Epithelial cell of proximal tubule (primary cell): ENCODE data around the gene ERMN. TPM values are rescaled to one million over a fixed set of nuclear protein-coding genes. Genes with fewer than 3 reads are reported as not detected.
"Not testable (repeated sequence)": the region's sequence is repeated elsewhere in the genome, so short reads cannot be mapped to it uniquely, and the experiment has no call there.

Experiments used
- DNase-seq: peaks from one replicate; pipeline ENCODE4 v3.0.0-alpha.2; 2011; ENCODE audit warnings: low read depth
- H3K4me3 ChIP-seq: 2 replicates; pipeline ENCODE4 v1.5.1; 2011; ENCODE audit warnings: low read depth, mild to moderate bottlenecking, low read length
- total RNA-seq: library from RNA; depleted of rRNA; stranded (reverse); fragments of >200 nt; gene quantifications from 2 replicates; pipeline ENCODE4 v1.2.3, GENCODE V29; 2015
- TF ChIP-seq, protein P1 (sequence below): conservative IDR thresholded peaks from 2 replicates; pipeline ENCODE4 v1.5.1; 2012; ENCODE audit warnings: low read depth, mild to moderate bottlenecking, low read length

ERMN gene
- total RNA-seq, 1 donor from 2014 or later: not detected

DNA sequence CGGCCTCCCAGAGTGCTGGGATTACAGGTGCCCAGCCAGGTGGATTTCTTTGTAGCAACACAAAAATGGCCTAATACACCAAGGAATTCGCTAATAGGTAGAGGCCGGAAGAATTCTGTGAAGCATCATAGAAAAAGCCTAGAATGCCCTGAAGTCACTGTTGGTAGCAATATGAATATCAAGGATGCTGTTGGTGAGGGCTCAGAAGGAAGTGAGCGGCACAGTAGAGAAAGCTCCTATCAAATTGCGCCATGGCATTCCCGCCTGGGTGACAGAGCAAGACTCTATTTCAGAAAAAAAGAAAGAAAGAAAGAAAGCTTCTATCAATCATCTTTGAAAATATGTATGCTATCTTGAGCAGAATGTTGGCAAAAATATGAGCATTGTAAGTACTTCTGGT, 44.3 kb downstream of the ERMN start:
- TF ChIP-seq, protein P1, sequence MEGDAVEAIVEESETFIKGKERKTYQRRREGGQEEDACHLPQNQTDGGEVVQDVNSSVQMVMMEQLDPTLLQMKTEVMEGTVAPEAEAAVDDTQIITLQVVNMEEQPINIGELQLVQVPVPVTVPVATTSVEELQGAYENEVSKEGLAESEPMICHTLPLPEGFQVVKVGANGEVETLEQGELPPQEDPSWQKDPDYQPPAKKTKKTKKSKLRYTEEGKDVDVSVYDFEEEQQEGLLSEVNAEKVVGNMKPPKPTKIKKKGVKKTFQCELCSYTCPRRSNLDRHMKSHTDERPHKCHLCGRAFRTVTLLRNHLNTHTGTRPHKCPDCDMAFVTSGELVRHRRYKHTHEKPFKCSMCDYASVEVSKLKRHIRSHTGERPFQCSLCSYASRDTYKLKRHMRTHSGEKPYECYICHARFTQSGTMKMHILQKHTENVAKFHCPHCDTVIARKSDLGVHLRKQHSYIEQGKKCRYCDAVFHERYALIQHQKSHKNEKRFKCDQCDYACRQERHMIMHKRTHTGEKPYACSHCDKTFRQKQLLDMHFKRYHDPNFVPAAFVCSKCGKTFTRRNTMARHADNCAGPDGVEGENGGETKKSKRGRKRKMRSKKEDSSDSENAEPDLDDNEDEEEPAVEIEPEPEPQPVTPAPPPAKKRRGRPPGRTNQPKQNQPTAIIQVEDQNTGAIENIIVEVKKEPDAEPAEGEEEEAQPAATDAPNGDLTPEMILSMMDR: no peak
- no peak for DNase-seq
- no peak overlapping the region for H3K4me3 ChIP-seq

DNA sequence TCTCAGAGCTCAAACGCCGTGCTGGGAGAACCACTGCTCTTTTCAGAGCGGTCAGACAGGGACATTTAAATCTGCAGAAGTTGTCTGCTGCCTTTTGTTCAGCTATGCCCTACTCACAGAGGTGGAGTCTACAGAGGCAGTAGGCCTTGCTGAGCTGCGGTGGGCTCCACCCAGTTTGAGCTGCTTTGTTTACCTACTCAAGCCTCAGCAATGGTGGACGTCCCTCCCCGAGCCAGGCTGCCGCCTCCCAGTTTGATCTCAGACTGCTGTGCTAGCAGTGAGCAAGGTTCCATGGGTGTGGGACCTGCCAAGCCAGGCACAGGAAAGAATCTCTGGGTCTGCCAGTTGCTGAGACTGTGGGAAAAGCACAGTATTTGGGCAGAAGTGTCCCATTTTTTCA, 46.3 kb downstream of the ERMN start:
- not testable (repeated sequence) for DNase-seq, H3K4me3 ChIP-seq

- no peak overlapping the region for H3K4me3 ChIP-seq
- TF ChIP-seq, protein P1: no peak
- DNase-seq: no peak
Observed at GRCh38 chr2:157271590-157272203, 53.9 kb downstream of the ERMN start.

- no peak overlapping the region for H3K4me3 ChIP-seq
- TF ChIP-seq, protein P1: no peak
- no peak for DNase-seq
Observed at GRCh38 chr2:157269922-157270321, 55.7 kb downstream of the ERMN start.

DNA sequence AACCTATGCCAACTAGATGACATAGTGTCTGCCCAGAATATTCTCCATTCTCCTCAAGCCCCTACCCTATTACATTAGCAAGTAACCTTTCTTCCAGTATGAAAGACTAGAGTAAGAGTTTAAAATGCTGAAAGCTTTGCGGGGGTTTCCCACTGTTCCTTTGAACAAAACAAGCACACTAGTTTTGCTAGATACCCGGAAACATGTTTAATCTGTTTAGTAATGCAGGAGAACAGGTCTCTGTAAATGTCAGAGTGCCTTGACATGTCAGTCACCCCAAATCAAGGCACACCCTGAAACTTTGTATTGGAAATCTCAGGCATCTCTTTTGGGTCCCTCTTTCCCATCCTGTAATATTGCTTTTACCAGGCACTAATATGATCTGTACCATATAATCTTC, 56.6 kb downstream of the ERMN start:
- DNase-seq: no peak
- TF ChIP-seq, protein P1: no peak
- H3K4me3 ChIP-seq: no peak overlapping the region

Other genes with a start within 250 kb of the ERMN start
- 1.1 and 2.0 TPM in 2 replicates for gene GALNT5, start 68.1 kb downstream of the ERMN start, total RNA-seq
- gene CYTIP, start 118.3 kb upstream of the ERMN start, total RNA-seq: 1.3 and 4.8 TPM in 2 replicates